ENCODE results near the gene PROS1.
"Not testable (repeated sequence)": the region's sequence is repeated elsewhere in the genome, so short reads cannot be mapped to it uniquely, and the experiment has no call there.

- TF ChIP-seq CTCF, POLR2A, POLR2AphosphoS5 (IDR thresholded peaks at IDR 0.05): not testable (repeated sequence)
Measured at GRCh38 chr3:93965106-93965505, 8.6 kb downstream of the PROS1 start.

Data from gastroesophageal sphincter (tissue), 3 donors.